ENCODE results near the gene DPH1. TPM values are rescaled to one million over a fixed set of nuclear protein-coding genes. Genes with fewer than 3 reads are reported as not detected.
A peak's percentile ranks its signal among the peaks of the same experiment; 100 is the strongest.

Gene DPH1
- total RNA-seq, 3 donors from 2014 or later (not counting 1 experiment from before 2014, with no cell fraction given), result 60.2 to 65.2 (median 63.2) TPM

GRCh38 chr17:2059547-2060384 is 29.8 kb downstream of the DPH1 start:
- no peak for TF ChIP-seq CTCF (IDR thresholded peaks at IDR 0.05)
- Histone ChIP-seq H3K27me3 (ENCODE audit: control insufficient read depth, insufficient read depth, low read length) (no peaks in the 10 kb centered on the region), H3K9me3 (ENCODE audit: control insufficient read depth, insufficient read depth, low read length) (no peaks in the 10 kb centered on the region), H3K4me3 (ENCODE audit: low read length) (no peak overlapping the region), H3K27ac (ENCODE audit: low read length) (no peak overlapping the region), H3K36me3 (ENCODE audit: control insufficient read depth, insufficient read depth, low read length) (peaks cover 11% of the 10 kb centered on the region), H3K4me1 (ENCODE audit: control insufficient read depth, insufficient read depth, low read length) (peaks cover 41% of the 10 kb centered on the region)
- H3K4me1 Mint-ChIP-seq, result peaks cover 14 to 38% of the 10 kb centered on the region in 2 donors
- no peaks in the 10 kb centered on the region for H3K27me3 Mint-ChIP-seq (ENCODE audit: low read depth in 2 of 2)
- no peaks in the 10 kb centered on the region for H3K36me3 Mint-ChIP-seq
- intact Hi-C loops (cut with micrococcal nuclease), result no loop called here
- H3K27ac Mint-ChIP-seq, result peak overlapping the region; percentile 79 to 80
- 75% methylated on average over 21 of the region's 21 CpGs for WGBS (ENCODE audit: insufficient coverage)
- no peak for DNase-seq
- H3K4me3 Mint-ChIP-seq, result peak overlapping the region; percentile 82
- H3K9me3 Mint-ChIP-seq, result no peaks in the 10 kb centered on the region
- no peak for ATAC-seq

- no peak for TF ChIP-seq CTCF (IDR thresholded peaks at IDR 0.05)
- peaks cover 17 to 42% of the 10 kb centered on the region in 2 donors for H3K4me1 Mint-ChIP-seq
- intact Hi-C loops (cut with micrococcal nuclease), result no loop called here
- H3K36me3 Mint-ChIP-seq, result no peaks in the 10 kb centered on the region
- Histone ChIP-seq H3K9me3 (ENCODE audit: control insufficient read depth, insufficient read depth, low read length) (no peaks in the 10 kb centered on the region), H3K4me1 (ENCODE audit: control insufficient read depth, insufficient read depth, low read length) (peaks cover 46% of the 10 kb centered on the region), H3K27me3 (ENCODE audit: control insufficient read depth, insufficient read depth, low read length) (no peaks in the 10 kb centered on the region), H3K4me3 (ENCODE audit: low read length) (no peak overlapping the region), H3K27ac (ENCODE audit: low read length) (no peak overlapping the region), H3K36me3 (ENCODE audit: control insufficient read depth, insufficient read depth, low read length) (peaks cover 12% of the 10 kb centered on the region)
- H3K27me3 Mint-ChIP-seq (ENCODE audit: low read depth in 2 of 2), result no peaks in the 10 kb centered on the region
- no peaks in the 10 kb centered on the region for H3K9me3 Mint-ChIP-seq
- ATAC-seq (no peak), DNase-seq (no peak)
- H3K4me3 Mint-ChIP-seq, result peak overlapping the region; percentile 52
- WGBS (ENCODE audit: insufficient coverage), result 95% methylated on average over 6 of the region's 6 CpGs
- peak overlapping the region; percentile 52 to 80 for H3K27ac Mint-ChIP-seq
These were observed 30.4 kb downstream of the DPH1 start for GRCh38 chr17:2060385-2060658.

- peaks cover 18% of the 10 kb centered on the region for H3K36me3 ChIP-seq (ENCODE audit: control insufficient read depth, insufficient read depth, low read length)
- H3K4me1 Mint-ChIP-seq, result peaks cover 17 to 43% of the 10 kb centered on the region in 2 donors
These were observed 30.9 kb downstream of the DPH1 start for GRCh38 chr17:2060681-2061440.

More at GRCh38 chr17:2060681-2061440, 30.9 kb downstream of the DPH1 start:
- Histone ChIP-seq H3K27ac (ENCODE audit: low read length) (no peak overlapping the region), H3K9me3 (ENCODE audit: control insufficient read depth, insufficient read depth, low read length) (no peaks in the 10 kb centered on the region), H3K27me3 (ENCODE audit: control insufficient read depth, insufficient read depth, low read length) (no peaks in the 10 kb centered on the region), H3K4me1 (ENCODE audit: control insufficient read depth, insufficient read depth, low read length) (peaks cover 48% of the 10 kb centered on the region), H3K4me3 (ENCODE audit: low read length) (no peak overlapping the region)
- Mint-ChIP-seq H3K36me3 (no peaks in the 10 kb centered on the region), H3K27ac (peak overlapping the region; percentile 52 to 80), H3K9me3 (no peaks in the 10 kb centered on the region), H3K4me3 (peak overlapping the region; percentile 52), H3K27me3 (ENCODE audit: low read depth in 2 of 2) (no peaks in the 10 kb centered on the region)
- no peak for ATAC-seq
- no peak for TF ChIP-seq CTCF (IDR thresholded peaks at IDR 0.05)
- intact Hi-C loops (cut with micrococcal nuclease), result no loop called here
- 87% methylated on average over 21 of the region's 21 CpGs for WGBS (ENCODE audit: insufficient coverage)
- DNase-seq, result no peak

Measured in natural killer cell (primary cell).